Progenitor cell of endocrine pancreas (in vitro differentiated cells): ENCODE measurements around the gene CTNNA1. TPM values are rescaled to one million over a fixed set of nuclear protein-coding genes. Genes with fewer than 3 reads are reported as not detected.
"Not testable (repeated sequence)": the region's sequence is repeated elsewhere in the genome, so short reads cannot be mapped to it uniquely, and the experiment has no call there.

Experiments used
- DNase-seq: peaks from one replicate; pipeline ENCODE4 v3.0.0; 2021; ENCODE audit warnings: low spot score; ENCODE audit not compliant: unreplicated experiment
- H3K27ac Mint-ChIP-seq: 2 replicates; pipeline ENCODE4 v1.8.0; 2021; ENCODE audit warnings: mild to moderate bottlenecking, moderate library complexity, mixed read lengths
- H3K27me3 Mint-ChIP-seq: 2 replicates; pipeline ENCODE4 v1.8.0; 2021; ENCODE audit warnings: mixed read lengths
- H3K36me3 Mint-ChIP-seq: 2 replicates; pipeline ENCODE4 v1.8.0; 2022; ENCODE audit warnings: mixed read lengths; ENCODE audit not compliant: insufficient read depth
- H3K4me1 Mint-ChIP-seq: 2 replicates; pipeline ENCODE4 v1.8.0; 2021; ENCODE audit warnings: low read depth, mixed read lengths
- H3K4me3 Mint-ChIP-seq: 2 replicates; pipeline ENCODE4 v1.8.0; 2021; ENCODE audit warnings: low read depth, mild to moderate bottlenecking, moderate library complexity, mixed read lengths
- H3K9me3 Mint-ChIP-seq: 2 replicates; pipeline ENCODE4 v1.8.0; 2021; ENCODE audit warnings: low read depth, mixed read lengths
- CTCF ChIP-seq: fragments of 200-600 bp; sonication (generic); IDR thresholded peaks from one replicate; pipeline ENCODE4 v1.5.0; 2021; ENCODE audit warnings: antibody characterized with exemption, mild to moderate bottlenecking; ENCODE audit not compliant: unreplicated experiment
- total RNA-seq: library from RNA; stranded (reverse); gene quantifications from 2 replicates; pipeline ENCODE4 v1.2.1, GENCODE V29; 2021

Gene CTNNA1
- total RNA-seq, 1 donor from 2014 or later: 394 TPM

GRCh38 chr5:138918686-138919085, 165.5 kb downstream of the CTNNA1 start:
- Mint-ChIP-seq H3K36me3 (peaks cover 21% of the 10 kb centered on the region), H3K4me3 (no peak overlapping the region), H3K27ac (no peak overlapping the region), H3K27me3 (no peaks in the 10 kb centered on the region), H3K4me1 (peaks cover 3% of the 10 kb centered on the region), H3K9me3 (no peaks in the 10 kb centered on the region)
- no peak for DNase-seq
- TF ChIP-seq CTCF: no peak

GRCh38 chr5:138920181-138920580, 167.0 kb downstream of the CTNNA1 start:
- H3K36me3 Mint-ChIP-seq: peaks cover 19% of the 10 kb centered on the region
- TF ChIP-seq CTCF: no peak

GRCh38 chr5:138921362-138921761, 168.1 kb downstream of the CTNNA1 start:
- H3K9me3 Mint-ChIP-seq, DNase-seq, H3K4me3 Mint-ChIP-seq, H3K4me1 Mint-ChIP-seq, H3K27me3 Mint-ChIP-seq: not testable (repeated sequence)
- Mint-ChIP-seq H3K36me3 (peaks cover 17% of the 10 kb centered on the region), H3K27ac (peak overlapping the region; percentile 52)

More at GRCh38 chr5:138920181-138920580, 167.0 kb downstream of the CTNNA1 start:
- H3K27me3 Mint-ChIP-seq: no peaks in the 10 kb centered on the region
- no peak overlapping the region for H3K27ac Mint-ChIP-seq
- H3K9me3 Mint-ChIP-seq: no peaks in the 10 kb centered on the region
- H3K4me3 Mint-ChIP-seq: no peak overlapping the region
- DNase-seq: no peak
- H3K4me1 Mint-ChIP-seq: peaks cover 3% of the 10 kb centered on the region

GRCh38 chr5:138922494-138922893, 169.3 kb downstream of the CTNNA1 start:
- no peak overlapping the region for H3K4me3 Mint-ChIP-seq
- DNase-seq: no peak
- peaks cover 26% of the 10 kb centered on the region for H3K36me3 Mint-ChIP-seq
- H3K4me1 Mint-ChIP-seq: peaks cover 3% of the 10 kb centered on the region
- no peaks in the 10 kb centered on the region for H3K27me3 Mint-ChIP-seq
- no peak for TF ChIP-seq CTCF
- H3K9me3 Mint-ChIP-seq: no peaks in the 10 kb centered on the region
- H3K27ac Mint-ChIP-seq: peak overlapping the region; percentile 89

- H3K27ac Mint-ChIP-seq: no peak overlapping the region
Measured at GRCh38 chr5:138925090-138925635, 171.9 kb downstream of the CTNNA1 start.

More at GRCh38 chr5:138925090-138925635, 171.9 kb downstream of the CTNNA1 start:
- DNase-seq: no peak
- no peaks in the 10 kb centered on the region for H3K9me3 Mint-ChIP-seq
- TF ChIP-seq CTCF: no peak
- H3K4me3 Mint-ChIP-seq: no peak overlapping the region
- peaks cover 28% of the 10 kb centered on the region for H3K36me3 Mint-ChIP-seq
- H3K4me1 Mint-ChIP-seq: peaks cover 3% of the 10 kb centered on the region
- H3K27me3 Mint-ChIP-seq: no peaks in the 10 kb centered on the region
